Thoracic aorta (tissue), 2 donors: Measurements from ENCODE around the gene IGSF6. TPM values are rescaled to one million over a fixed set of nuclear protein-coding genes. Genes with fewer than 3 reads are reported as not detected.

ENCODE experiments used
- ATAC-seq: fragments of 150-250 bp; one replicate; pipeline ENCODE4 v1.8.0; 2017; ENCODE audit warnings: low read depth; ENCODE audit not compliant: insufficient number of reproducible peaks, low FRiP score
- DNase-seq: peaks from one replicate; pipeline ENCODE4 v3.0.0-alpha.2; 2020; ENCODE audit warnings: low spot score
- H3K27ac ChIP-seq, 2 donors: fragments of 200-600 bp; sonication (generic); 1 replicate in 1 of 2; 2 replicates in 1 of 2; pipeline ENCODE4 v1.5.1; 2016; ENCODE audit warnings: mild to moderate bottlenecking in 2 of 2, moderate library complexity in 2 of 2
- H3K27me3 ChIP-seq: fragments of 200-600 bp; sonication (generic); replicated peaks from 2 replicates; pipeline ENCODE4 v1.6.0; 2016; ENCODE audit warnings: mild to moderate bottlenecking; ENCODE audit not compliant: insufficient read depth
- H3K36me3 ChIP-seq: fragments of 200-600 bp; sonication (generic); one replicate; pipeline ENCODE4 v1.5.1; 2016
- H3K4me1 ChIP-seq, 2 donors: fragments of 200-600 bp; sonication (generic); 1 replicate in 1 of 2; 2 replicates in 1 of 2; pipeline versions ENCODE4 v1.5.1 to v1.6.0; 2016; ENCODE audit warnings: low read depth in 2 of 2, mild to moderate bottlenecking in 1 of 2; ENCODE audit not compliant: control insufficient read depth in 1 of 2
- H3K4me3 ChIP-seq: fragments of 200-600 bp; sonication (generic); 2 replicates; pipeline ENCODE4 v1.5.1; 2016; ENCODE audit warnings: mild to moderate bottlenecking
- H3K9me3 ChIP-seq: fragments of 200-600 bp; sonication (generic); 2 replicates; pipeline ENCODE4 v1.5.1; 2016
- total RNA-seq, 2 donors: library from RNA; depleted of rRNA; stranded (reverse); fragments of >200 nt; gene quantifications; one replicate each; pipeline versions ENCODE4 v1.1.0 to v1.2.3, GENCODE V29; 2016
- TF ChIP-seq, protein P1 (sequence below): fragments of 200-600 bp; sonication (generic); IDR thresholded peaks from one replicate; pipeline ENCODE4 v1.5.1; 2019; ENCODE audit warnings: antibody characterized with exemption

The IGSF6 gene
- total RNA-seq, 2 donors from 2014 or later, result 4.2 to 4.3 TPM

DNA sequence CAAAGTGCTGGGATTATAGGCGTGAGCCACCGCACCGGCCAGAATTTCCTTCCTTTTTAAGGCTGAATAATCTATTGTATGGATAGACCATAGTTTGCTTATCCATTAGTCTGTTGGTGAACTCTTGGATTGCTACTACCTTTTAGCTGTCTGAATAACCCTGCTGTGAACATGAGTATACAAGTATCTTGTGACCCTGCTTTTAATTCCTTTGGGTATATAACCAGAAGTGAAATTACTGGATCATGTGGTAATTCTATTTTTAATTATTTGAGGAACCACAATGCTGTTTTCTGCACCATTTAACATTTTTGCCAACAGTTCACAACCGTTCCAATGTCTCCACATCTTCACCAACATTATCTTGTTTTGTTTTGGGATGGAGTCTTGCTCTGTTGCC lies 6.7 kb upstream of the IGSF6 start:
- Histone ChIP-seq H3K36me3 (no peaks in the 10 kb centered on the region), H3K4me1 (peaks cover 3 to 4% of the 10 kb centered on the region in 2 donors), H3K4me3 (no peak overlapping the region), H3K27me3 (peaks cover under 1% of the 10 kb centered on the region), H3K27ac (no peak overlapping the region), H3K9me3 (no peaks in the 10 kb centered on the region)
- TF ChIP-seq, protein P1, sequence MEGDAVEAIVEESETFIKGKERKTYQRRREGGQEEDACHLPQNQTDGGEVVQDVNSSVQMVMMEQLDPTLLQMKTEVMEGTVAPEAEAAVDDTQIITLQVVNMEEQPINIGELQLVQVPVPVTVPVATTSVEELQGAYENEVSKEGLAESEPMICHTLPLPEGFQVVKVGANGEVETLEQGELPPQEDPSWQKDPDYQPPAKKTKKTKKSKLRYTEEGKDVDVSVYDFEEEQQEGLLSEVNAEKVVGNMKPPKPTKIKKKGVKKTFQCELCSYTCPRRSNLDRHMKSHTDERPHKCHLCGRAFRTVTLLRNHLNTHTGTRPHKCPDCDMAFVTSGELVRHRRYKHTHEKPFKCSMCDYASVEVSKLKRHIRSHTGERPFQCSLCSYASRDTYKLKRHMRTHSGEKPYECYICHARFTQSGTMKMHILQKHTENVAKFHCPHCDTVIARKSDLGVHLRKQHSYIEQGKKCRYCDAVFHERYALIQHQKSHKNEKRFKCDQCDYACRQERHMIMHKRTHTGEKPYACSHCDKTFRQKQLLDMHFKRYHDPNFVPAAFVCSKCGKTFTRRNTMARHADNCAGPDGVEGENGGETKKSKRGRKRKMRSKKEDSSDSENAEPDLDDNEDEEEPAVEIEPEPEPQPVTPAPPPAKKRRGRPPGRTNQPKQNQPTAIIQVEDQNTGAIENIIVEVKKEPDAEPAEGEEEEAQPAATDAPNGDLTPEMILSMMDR, result no peak
- no peak for ATAC-seq
- DNase-seq, result no peak

DNA sequence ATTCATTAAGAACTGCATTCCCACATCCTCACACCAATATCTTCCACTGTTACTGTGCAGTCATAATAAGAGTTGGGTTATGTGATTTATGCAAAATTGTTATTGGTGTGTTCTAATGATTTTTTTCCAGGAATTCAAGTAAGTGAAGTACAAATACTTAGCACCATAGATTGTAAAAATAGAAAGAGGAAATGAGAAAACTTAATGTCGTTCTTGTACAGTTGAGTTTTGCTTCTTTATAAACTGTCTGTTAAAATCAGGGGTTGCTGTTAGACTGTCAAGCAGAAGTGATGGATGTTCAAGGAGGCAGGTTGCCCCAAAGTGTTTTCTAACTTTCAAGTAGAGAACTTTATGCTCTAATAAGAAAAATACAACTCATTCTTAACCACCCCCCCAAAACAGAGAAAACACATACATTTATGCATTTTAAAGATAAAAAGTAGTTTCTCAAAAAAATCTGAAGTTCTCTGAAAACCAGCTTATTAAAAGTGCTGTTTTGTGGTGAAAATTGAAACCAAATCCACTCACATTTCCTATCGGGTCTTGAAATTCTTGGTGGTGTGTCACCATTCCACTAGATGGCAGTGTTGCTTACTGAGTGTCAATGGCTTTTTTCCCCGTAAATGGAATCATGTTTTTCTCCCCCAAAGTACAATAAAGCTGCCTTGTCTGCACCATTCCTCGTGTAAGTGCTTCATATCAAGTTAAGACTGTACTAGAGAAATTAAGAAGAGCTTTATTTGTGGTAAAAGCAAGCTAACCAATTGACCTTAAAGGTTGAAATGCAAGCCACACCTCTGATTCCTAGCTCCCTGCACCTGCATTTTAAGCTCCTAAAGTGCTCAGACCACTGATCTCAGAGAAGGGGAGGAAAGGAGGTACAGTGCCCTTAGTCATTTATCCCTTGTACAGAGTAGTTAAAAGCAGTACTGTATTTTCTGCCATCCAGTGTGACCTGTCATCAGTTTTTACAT lies 4.7 kb upstream of the IGSF6 start:
- H3K4me3 ChIP-seq, result no peak overlapping the region
- no peak overlapping the region for H3K27ac ChIP-seq
- no peaks in the 10 kb centered on the region for H3K36me3 ChIP-seq
- H3K4me1 ChIP-seq, result no peaks in the 10 kb centered on the region
- DNase-seq (no peak), ATAC-seq (peak; percentile 46)
- no peaks in the 10 kb centered on the region for H3K27me3 ChIP-seq
- TF ChIP-seq, protein P1, result peak; percentile 71
- no peaks in the 10 kb centered on the region for H3K9me3 ChIP-seq

DNA sequence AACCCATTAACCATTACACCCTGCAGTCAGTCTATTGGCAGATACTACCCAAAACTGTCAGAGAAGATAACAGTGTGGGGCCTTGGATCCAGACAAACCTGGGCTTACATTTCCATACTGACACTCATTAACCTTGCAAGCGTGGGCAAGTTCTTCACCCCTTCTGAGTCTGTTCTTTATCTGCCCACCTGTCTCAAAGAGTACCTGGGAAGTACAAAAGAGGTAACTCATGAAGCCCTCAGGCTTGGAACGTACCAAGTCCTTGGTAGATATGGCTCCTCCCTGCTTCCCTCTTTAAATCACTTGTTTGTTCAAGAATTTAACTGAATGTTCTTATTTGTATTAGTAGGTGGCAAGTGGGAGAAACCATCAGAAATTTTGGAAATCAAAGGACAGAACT lies 2.5 kb upstream of the IGSF6 start:
- Histone ChIP-seq H3K9me3 (no peaks in the 10 kb centered on the region), H3K27me3 (no peaks in the 10 kb centered on the region), H3K36me3 (no peaks in the 10 kb centered on the region), H3K4me3 (no peak overlapping the region), H3K27ac (no peak overlapping the region), H3K4me1 (no peaks in the 10 kb centered on the region)
- ATAC-seq, result no peak
- DNase-seq, result no peak
- TF ChIP-seq, protein P1, result no peak

DNA sequence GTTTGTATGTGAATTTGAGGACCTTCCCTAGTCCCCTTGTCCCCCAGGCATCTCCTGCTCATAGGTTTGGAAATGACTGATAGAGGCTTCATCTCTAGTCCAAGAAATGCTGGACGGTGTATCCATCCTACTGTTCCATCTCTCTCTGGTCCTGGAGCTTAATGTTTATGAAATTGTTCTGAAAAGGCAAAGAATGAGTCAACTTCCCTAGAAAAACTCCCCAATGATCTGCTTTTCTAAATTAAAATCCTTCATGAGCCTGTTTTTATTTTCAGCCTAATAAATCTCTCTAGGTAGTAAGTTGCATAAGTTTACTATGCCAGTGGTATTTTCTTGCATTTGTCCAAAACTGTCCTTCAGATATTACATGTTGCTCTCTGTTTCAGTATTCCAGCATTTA lies 2.1 kb upstream of the IGSF6 start:
- Histone ChIP-seq H3K9me3 (no peaks in the 10 kb centered on the region), H3K27ac (no peak overlapping the region), H3K4me3 (no peak overlapping the region), H3K27me3 (no peaks in the 10 kb centered on the region), H3K4me1 (no peaks in the 10 kb centered on the region), H3K36me3 (no peaks in the 10 kb centered on the region)
- TF ChIP-seq, protein P1, result no peak
- DNase-seq, result no peak
- no peak for ATAC-seq

DNA sequence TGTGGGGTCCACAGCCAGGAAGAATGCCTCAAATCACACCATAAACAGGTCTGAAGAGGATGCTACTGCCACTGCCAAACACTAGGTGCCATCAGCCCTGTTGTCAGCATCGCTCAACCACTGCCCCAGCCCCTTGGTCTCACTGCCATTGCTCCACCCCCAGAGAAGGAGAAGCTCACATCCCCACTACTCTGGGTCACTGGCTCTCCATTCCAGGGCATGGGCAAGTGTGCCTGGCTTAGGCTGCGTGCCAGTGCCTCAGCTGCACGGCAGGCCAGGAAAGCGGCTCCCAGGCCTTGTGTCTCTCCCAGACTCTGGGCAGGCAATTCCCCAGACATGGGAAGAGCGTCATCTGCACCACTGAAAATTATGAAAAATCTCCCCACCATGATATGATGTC lies 1.2 kb upstream of the IGSF6 start:
- H3K4me3 ChIP-seq, result no peak overlapping the region
- H3K36me3 ChIP-seq, result no peaks in the 10 kb centered on the region
- H3K27me3 ChIP-seq, result no peaks in the 10 kb centered on the region
- no peaks in the 10 kb centered on the region for H3K9me3 ChIP-seq
- H3K4me1 ChIP-seq, result no peaks in the 10 kb centered on the region
- DNase-seq (no peak), ATAC-seq (no peak)
- TF ChIP-seq, protein P1, result no peak
- no peak overlapping the region for H3K27ac ChIP-seq
